Upper lobe of left lung (tissue), 6 donors: ENCODE data around the gene PRPS1L1. TPM values are rescaled to one million over a fixed set of nuclear protein-coding genes. Genes with fewer than 3 reads are reported as not detected.

Experiments used
- ATAC-seq, 2 donors: fragments of 200-7000 bp; cut with Tn5 transposase; one replicate each; pipeline ENCODE4 v1.9.1; 2022; ENCODE audit warnings: mild to moderate bottlenecking in 2 of 2, moderate library complexity in 2 of 2; ENCODE audit not compliant: low FRiP score in 2 of 2
- DNase-seq, 2 donors: peaks; one replicate each; pipeline ENCODE4 v3.0.0-alpha.2; 2019 to 2020
- H3K27ac ChIP-seq, 4 donors: fragments of 200-600 bp; sonication (generic); one replicate each; pipeline ENCODE4 v1.5.1; 2016 to 2019
- H3K27me3 ChIP-seq, 4 donors: fragments of 200-600 bp; sonication (generic); one replicate each; pipeline ENCODE4 v1.5.1; 2017 to 2019
- H3K36me3 ChIP-seq, 4 donors: fragments of 200-600 bp; sonication (generic); one replicate each; pipeline ENCODE4 v1.5.1; 2016 to 2019
- H3K4me1 ChIP-seq, 4 donors: fragments of 200-600 bp; sonication (generic); one replicate each; pipeline ENCODE4 v1.5.1; 2018 to 2019
- H3K4me3 ChIP-seq, 4 donors: fragments of 200-600 bp; sonication (generic); one replicate each; pipeline ENCODE4 v1.5.1; 2017 to 2019; ENCODE audit warnings: mild to moderate bottlenecking in 2 of 4, moderate library complexity in 1 of 4
- H3K9me3 ChIP-seq, 4 donors: fragments of 200-600 bp; sonication (generic); one replicate each; pipeline ENCODE4 v1.5.1; 2018 to 2019
- EP300 ChIP-seq, 4 donors: sonication (generic); formaldehyde crosslinking; IDR thresholded peaks; one replicate each; pipeline ENCODE4 v1.5.1; 2017; ENCODE audit warnings: antibody characterized with exemption in 4 of 4, control low read depth in 2 of 4
- POLR2A ChIP-seq, 4 donors: fragments of 450-650 bp; IDR thresholded peaks; one replicate each; pipeline ENCODE4 v1.5.1; 2016 to 2017; ENCODE audit warnings: antibody characterized with exemption in 4 of 4, mild to moderate bottlenecking in 2 of 4
- POLR2AphosphoS5 ChIP-seq, 2 donors: sonication (generic); formaldehyde crosslinking; IDR thresholded peaks; one replicate each; pipeline ENCODE4 v1.5.1; 2017; ENCODE audit warnings: antibody characterized with exemption in 2 of 2
- WGBS, 2 donors: methylation state at CpG; one replicate each; pipeline ENCODE4 v1.1.5; 2017 to 2018; 5-methylcytosine and 5-hydroxymethylcytosine counted together
- total RNA-seq, 6 donors: library from RNA; depleted of rRNA in 4 of 6; stranded (reverse); fragments of >200 nt in 4 of 6; gene quantifications; one replicate each; pipeline versions ENCODE4 v1.1.0 to v1.2.1, GENCODE V29; 2016 to 2021
- TF ChIP-seq, protein P1 (sequence below), 6 experiments: fragments of 450-650 bp in 4 of 6; fragments of 200-600 bp in 2 of 6; sonication (generic) in 2 of 6; IDR thresholded peaks; one replicate each; pipeline ENCODE4 v1.5.1; 2016 to 2019; ENCODE audit warnings: antibody characterized with exemption in 6 of 6
- donor health status: DM: no; HTN: no; CAD: no; lungs with moderate emphysema.
- donor health status: DM: no; HTN: yes; CAD: no; lungs with severe emphysema.

PRPS1L1 gene
- total RNA-seq, 6 donors from 2014 or later = not detected

DNA sequence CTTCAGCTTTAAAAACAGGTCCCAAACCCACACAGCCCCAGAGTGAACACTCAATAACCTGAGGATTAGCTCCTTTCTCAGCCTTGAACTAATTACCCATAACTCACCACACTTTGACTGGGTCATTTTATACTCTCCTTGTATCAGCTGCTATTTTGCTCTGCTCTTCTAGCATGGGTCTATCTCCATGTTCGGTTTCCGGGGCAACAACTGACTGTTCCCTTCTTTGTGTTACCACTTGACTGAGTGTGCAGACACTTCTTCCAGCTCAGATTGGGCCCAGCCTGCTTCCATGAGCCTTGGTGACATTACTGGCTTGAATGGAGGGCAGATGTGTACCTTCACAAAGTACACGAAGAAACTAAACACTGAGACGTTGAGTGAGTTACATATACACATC, 31.5 kb upstream of the PRPS1L1 start:
- no peak for DNase-seq
- WGBS, 2 donors = 76 to 79% methylated on average over 4 of the region's 4 CpGs
- TF ChIP-seq POLR2AphosphoS5 (IDR thresholded peaks at IDR 0.05) (no peak), EP300 (IDR thresholded peaks at IDR 0.05) (no peak), POLR2A (IDR thresholded peaks at IDR 0.05) (no peak)
- TF ChIP-seq, protein P1, sequence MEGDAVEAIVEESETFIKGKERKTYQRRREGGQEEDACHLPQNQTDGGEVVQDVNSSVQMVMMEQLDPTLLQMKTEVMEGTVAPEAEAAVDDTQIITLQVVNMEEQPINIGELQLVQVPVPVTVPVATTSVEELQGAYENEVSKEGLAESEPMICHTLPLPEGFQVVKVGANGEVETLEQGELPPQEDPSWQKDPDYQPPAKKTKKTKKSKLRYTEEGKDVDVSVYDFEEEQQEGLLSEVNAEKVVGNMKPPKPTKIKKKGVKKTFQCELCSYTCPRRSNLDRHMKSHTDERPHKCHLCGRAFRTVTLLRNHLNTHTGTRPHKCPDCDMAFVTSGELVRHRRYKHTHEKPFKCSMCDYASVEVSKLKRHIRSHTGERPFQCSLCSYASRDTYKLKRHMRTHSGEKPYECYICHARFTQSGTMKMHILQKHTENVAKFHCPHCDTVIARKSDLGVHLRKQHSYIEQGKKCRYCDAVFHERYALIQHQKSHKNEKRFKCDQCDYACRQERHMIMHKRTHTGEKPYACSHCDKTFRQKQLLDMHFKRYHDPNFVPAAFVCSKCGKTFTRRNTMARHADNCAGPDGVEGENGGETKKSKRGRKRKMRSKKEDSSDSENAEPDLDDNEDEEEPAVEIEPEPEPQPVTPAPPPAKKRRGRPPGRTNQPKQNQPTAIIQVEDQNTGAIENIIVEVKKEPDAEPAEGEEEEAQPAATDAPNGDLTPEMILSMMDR (IDR thresholded peaks at IDR 0.05) = no peak
- Histone ChIP-seq H3K4me3 (no peak overlapping the region), H3K36me3 (no peaks in the 10 kb centered on the region), H3K27me3 (no peaks in the 10 kb centered on the region), H3K27ac (no peak overlapping the region), H3K4me1 (no peaks in the 10 kb centered on the region), H3K9me3 (no peaks in the 10 kb centered on the region)
- ATAC-seq = no peak

DNA sequence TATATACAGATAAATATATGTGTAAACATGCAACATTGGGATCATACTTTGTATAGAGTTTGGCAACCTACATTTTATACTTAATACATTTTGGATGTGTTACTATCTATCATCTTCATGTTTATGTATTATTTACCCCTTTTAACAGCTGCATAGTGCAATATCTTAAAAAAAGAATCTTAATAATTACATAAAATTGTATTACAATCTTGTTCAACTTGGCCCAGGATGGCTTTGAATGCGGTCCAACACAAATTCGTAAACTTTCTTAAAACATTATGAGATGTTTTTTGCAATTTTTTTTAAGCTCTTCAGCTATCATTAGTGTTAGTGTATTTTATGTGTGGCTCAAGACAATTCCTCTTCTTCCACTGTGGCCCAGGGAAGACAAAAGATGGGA, 26.3 kb upstream of the PRPS1L1 start:
- TF ChIP-seq, protein P1 (IDR thresholded peaks at IDR 0.05) = no peak
- TF ChIP-seq POLR2AphosphoS5 (IDR thresholded peaks at IDR 0.05) (no peak), POLR2A (IDR thresholded peaks at IDR 0.05) (no peak), EP300 (IDR thresholded peaks at IDR 0.05) (no peak)
- ATAC-seq = no peak
- Histone ChIP-seq H3K36me3 (no peaks in the 10 kb centered on the region), H3K27me3 (no peaks in the 10 kb centered on the region), H3K4me3 (no peak overlapping the region), H3K27ac (no peak overlapping the region), H3K9me3 (no peaks in the 10 kb centered on the region), H3K4me1 (no peaks in the 10 kb centered on the region)
- WGBS, 2 donors = 83 to 85% methylated on average over 2 of the region's 2 CpGs
- DNase-seq = no peak

DNA sequence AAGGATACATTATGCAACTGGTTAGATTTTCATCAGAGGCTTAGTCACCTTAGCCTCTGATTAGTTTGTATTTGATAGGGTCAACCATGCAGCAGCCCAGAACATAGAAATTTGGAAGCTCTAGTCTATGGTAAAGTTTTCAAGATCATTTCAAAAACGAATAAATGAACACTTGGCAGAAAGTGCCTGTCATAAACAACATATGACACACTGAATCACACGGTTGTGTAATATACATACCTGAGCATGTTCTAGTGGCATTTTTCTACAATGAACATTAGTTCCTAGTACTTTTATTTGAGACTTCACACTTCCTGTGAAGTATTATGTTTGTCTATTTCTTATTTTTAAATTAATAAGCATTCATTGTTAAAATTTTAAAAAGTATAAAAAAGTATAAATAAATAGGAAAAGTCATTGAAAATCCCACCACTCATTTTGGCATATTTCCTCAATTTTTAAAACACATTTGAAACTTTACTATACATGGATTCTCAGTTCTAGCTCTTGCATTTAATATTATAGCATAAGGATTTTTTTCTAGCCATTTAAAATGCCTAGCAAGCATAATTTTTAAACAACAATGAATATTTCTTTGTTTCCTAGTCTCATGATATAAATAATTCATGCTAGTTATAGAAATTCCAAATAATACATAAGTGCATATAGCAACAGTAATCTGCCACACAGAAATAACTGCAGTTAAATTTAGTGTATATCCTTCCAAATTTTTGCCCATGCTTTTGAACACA, 25.7 kb upstream of the PRPS1L1 start:
- TF ChIP-seq, protein P1 (IDR thresholded peaks at IDR 0.05) = no peak
- TF ChIP-seq POLR2A (IDR thresholded peaks at IDR 0.05) = no peak
- TF ChIP-seq EP300 (IDR thresholded peaks at IDR 0.05) = no peak
- TF ChIP-seq POLR2AphosphoS5 (IDR thresholded peaks at IDR 0.05) = no peak
- Histone ChIP-seq H3K4me3 (no peak overlapping the region), H3K27me3 (no peaks in the 10 kb centered on the region), H3K27ac (no peak overlapping the region), H3K9me3 (no peaks in the 10 kb centered on the region), H3K4me1 (no peaks in the 10 kb centered on the region), H3K36me3 (no peaks in the 10 kb centered on the region)
- 45 to 55% methylated on average over 2 of the region's 2 CpGs for WGBS, 2 donors
- ATAC-seq = no peak
- no peak for DNase-seq

DNA sequence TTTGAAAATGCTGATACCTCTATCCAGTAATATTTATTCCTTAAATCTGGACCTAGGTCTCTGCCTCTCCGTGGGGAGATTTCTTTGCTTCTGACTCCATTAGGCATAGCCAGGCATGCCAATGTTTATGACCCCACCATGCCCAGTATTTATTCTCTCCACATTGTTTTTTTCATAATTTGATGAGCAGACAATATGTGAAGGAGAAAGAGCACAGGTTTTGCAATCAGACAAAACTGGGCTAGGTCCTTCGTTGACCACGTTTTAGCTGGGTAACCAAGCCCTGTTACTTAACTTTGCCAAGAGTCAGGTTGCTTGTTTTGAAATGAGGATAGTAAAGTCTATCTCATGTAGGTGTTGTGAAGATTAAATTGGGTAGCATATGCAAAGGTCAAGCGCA, 21.6 kb upstream of the PRPS1L1 start:
- Histone ChIP-seq H3K27ac (no peak overlapping the region), H3K9me3 (no peaks in the 10 kb centered on the region), H3K4me1 (no peaks in the 10 kb centered on the region), H3K27me3 (no peaks in the 10 kb centered on the region), H3K36me3 (no peaks in the 10 kb centered on the region), H3K4me3 (no peak overlapping the region)
- no peak for DNase-seq
- WGBS, 2 donors = 73 to 94% methylated on average over 4 of the region's 4 CpGs
- no peak for TF ChIP-seq POLR2AphosphoS5 (IDR thresholded peaks at IDR 0.05)
- no peak for TF ChIP-seq POLR2A (IDR thresholded peaks at IDR 0.05)
- TF ChIP-seq EP300 (IDR thresholded peaks at IDR 0.05) = no peak
- TF ChIP-seq, protein P1 (IDR thresholded peaks at IDR 0.05) = no peak
- ATAC-seq = no peak

DNA sequence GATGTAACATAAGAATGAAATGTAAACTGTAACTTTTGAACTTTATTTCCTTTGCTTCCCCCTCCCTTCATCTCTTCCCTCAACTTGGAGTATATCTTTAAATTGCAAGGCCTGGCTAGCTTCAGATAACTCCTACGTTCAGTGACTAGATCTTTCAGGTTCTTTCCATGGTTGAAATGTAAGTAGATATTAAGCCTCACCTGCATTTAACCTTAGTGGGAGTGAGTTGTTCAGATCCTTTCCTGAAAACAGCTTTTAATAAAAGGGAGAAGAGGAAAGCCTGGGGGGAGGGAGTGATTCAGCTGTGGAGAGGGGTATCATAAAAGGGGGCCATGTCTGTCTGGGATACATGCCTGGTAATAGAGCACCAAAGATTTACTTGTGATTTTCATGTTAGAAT, 19.0 kb upstream of the PRPS1L1 start:
- Histone ChIP-seq H3K4me1 (no peaks in the 10 kb centered on the region), H3K4me3 (no peak overlapping the region), H3K36me3 (no peaks in the 10 kb centered on the region), H3K27me3 (no peaks in the 10 kb centered on the region), H3K9me3 (no peaks in the 10 kb centered on the region), H3K27ac (no peak overlapping the region)
- ATAC-seq = no peak
- no peak for TF ChIP-seq POLR2A (IDR thresholded peaks at IDR 0.05)
- no peak for TF ChIP-seq POLR2AphosphoS5 (IDR thresholded peaks at IDR 0.05)
- TF ChIP-seq, protein P1 (IDR thresholded peaks at IDR 0.05) = no peak
- TF ChIP-seq EP300 (IDR thresholded peaks at IDR 0.05) = no peak
- DNase-seq = no peak
- 69 to 71% methylated on average over 1 of the region's 1 CpG for WGBS, 2 donors
